GM23248 (cell line): ENCODE results near the gene KCNG2.

Experiments
- EZH2 ChIP-seq: fragments of 200-600 bp; sonication (generic); IDR thresholded peaks from 2 replicates; pipeline ENCODE4 v1.6.1; 2018; ENCODE audit warnings: antibody characterized with exemption, mild to moderate bottlenecking; ENCODE audit not compliant: insufficient read depth, poor library complexity, severe bottlenecking
- EZH2phosphoT487 ChIP-seq: fragments of 200-600 bp; sonication (generic); IDR thresholded peaks from 2 replicates; pipeline ENCODE4 v1.6.1; 2018; ENCODE audit warnings: antibody characterized with exemption, moderate library complexity, mild to moderate bottlenecking, low read depth; ENCODE audit not compliant: insufficient read depth

GRCh38 chr18:79786786-79787526 lies 10.8 kb upstream of the KCNG2 start:
- TF ChIP-seq EZH2, result no peak
- no peak for TF ChIP-seq EZH2phosphoT487
